B cell (primary cell): ENCODE data around the gene COL28A1. TPM values are rescaled to one million over a fixed set of nuclear protein-coding genes. Genes with fewer than 3 reads are reported as not detected.

Source experiments
- ATAC-seq: fragments of 200-7000 bp; cut with Tn5 transposase; one replicate; pipeline ENCODE4 v1.10.0; 2021; ENCODE audit warnings: low read depth, mild to moderate bottlenecking, moderate number of reproducible peaks, moderate library complexity
- CTCF ChIA-PET: fragments of 350-600 bp; sonication (Branson Sonifier 250); formaldehyde crosslinking; loops from one replicate; lab custom pipeline; 2021; ENCODE audit warnings: antibody characterized with exemption, inconsistent platforms; lab: Charles Lee
- POLR2A ChIA-PET: fragments of 350-600 bp; sonication (Branson Sonifier 250); formaldehyde crosslinking; loops from one replicate; lab custom pipeline; 2021; ENCODE audit warnings: antibody characterized with exemption; lab: Charles Lee
- DNase-seq: peaks from one replicate; pipeline ENCODE4 v3.0.0; 2013
- H2AFZ ChIP-seq: 2 replicates; pipeline ENCODE4 v1.6.1; 2012; ENCODE audit warnings: mild to moderate bottlenecking, low read depth, low read length; ENCODE audit not compliant: insufficient read depth, poor library complexity, severe bottlenecking
- H3K27ac ChIP-seq, 2 donors: 1 replicate in 1 of 2; 2 replicates in 1 of 2; pipeline ENCODE4 v1.5.1; 2012 to 2013; ENCODE audit warnings: low read length in 2 of 2, mild to moderate bottlenecking in 2 of 2, moderate library complexity in 1 of 2
- H3K27me3 ChIP-seq, 4 experiments: fragments of 200-600 bp in 1 of 4; sonication (generic) in 1 of 4; replicated peaks in 1 of 4; 1 replicate in 2 of 4; 2 replicates in 2 of 4; pipeline versions ENCODE4 v1.6.1 to v1.7.0; 2013 to 2016; ENCODE audit warnings: low read length in 3 of 4, mild to moderate bottlenecking in 2 of 4, mixed read lengths in 1 of 4, moderate library complexity in 1 of 4; ENCODE audit not compliant: insufficient read depth in 4 of 4, control insufficient read depth in 3 of 4; ENCODE audit errors: control extremely low read depth in 1 of 4
- H3K36me3 ChIP-seq, 2 experiments: replicated peaks in 1 of 2; 1 replicate in 1 of 2; 2 replicates in 1 of 2; pipeline versions ENCODE4 v1.6.1 to v1.7.1; 2013; ENCODE audit warnings: low read length in 1 of 2; ENCODE audit not compliant: insufficient read depth in 2 of 2, control insufficient read depth in 1 of 2; ENCODE audit errors: control extremely low read depth in 1 of 2, extremely low read depth in 1 of 2
- H3K4me1 ChIP-seq, 2 donors: fragments of 200-600 bp in 1 of 2; sonication (generic) in 1 of 2; 1 replicate in 1 of 2; 2 replicates in 1 of 2; pipeline versions ENCODE4 v1.5.1 to v1.6.1; 2013 to 2017; ENCODE audit warnings: low read length in 2 of 2; ENCODE audit not compliant: control insufficient read depth in 2 of 2, insufficient read depth in 2 of 2
- H3K4me2 ChIP-seq: replicated peaks from 2 replicates; pipeline ENCODE3; 2012; ENCODE audit warnings: mild to moderate bottlenecking, low read depth, low read length; ENCODE audit not compliant: poor library complexity, severe bottlenecking
- H3K4me3 ChIP-seq, 5 experiments: fragments of 200-600 bp in 1 of 5; sonication (generic) in 1 of 5; 1 replicate in 3 of 5; 2 replicates in 2 of 5; pipeline versions ENCODE4 v1.5.1 to v1.7.0; 2011 to 2016; ENCODE audit warnings: low read length in 4 of 5, mild to moderate bottlenecking in 4 of 5, low read depth in 2 of 5, control low read depth in 1 of 5, moderate library complexity in 1 of 5; ENCODE audit not compliant: insufficient read depth in 1 of 5; ENCODE audit errors: control extremely low read depth in 1 of 5, extremely low read depth in 1 of 5
- H3K79me2 ChIP-seq: fragments of 200-600 bp; sonication (generic); one replicate; pipeline ENCODE4 v1.6.0; 2016; ENCODE audit warnings: low read length; ENCODE audit not compliant: control insufficient read depth, insufficient read depth
- H3K9ac ChIP-seq: fragments of 200-600 bp; sonication (generic); 2 replicates; pipeline ENCODE4 v1.6.1; 2017; ENCODE audit warnings: mild to moderate bottlenecking, low read length, moderate library complexity
- H3K9me3 ChIP-seq, 3 donors: one replicate each; pipeline versions ENCODE4 v1.6.1 to v1.7.1; 2013; ENCODE audit warnings: low read length in 2 of 3; ENCODE audit not compliant: control insufficient read depth in 2 of 3, insufficient read depth in 1 of 3; ENCODE audit errors: control extremely low read depth in 1 of 3
- H4K20me1 ChIP-seq: 2 replicates; pipeline ENCODE4 v1.6.0; 2012; ENCODE audit warnings: mild to moderate bottlenecking, low read length; ENCODE audit not compliant: insufficient read depth, control insufficient read depth, poor library complexity, severe bottlenecking
- H3K27ac Mint-ChIP-seq: one replicate; pipeline ENCODE4 v1.8.0; 2021; ENCODE audit warnings: mixed read lengths
- H3K27me3 Mint-ChIP-seq: one replicate; pipeline ENCODE4 v1.8.0; 2021; ENCODE audit warnings: mixed read lengths
- H3K4me1 Mint-ChIP-seq: one replicate; pipeline ENCODE4 v1.8.0; 2021; ENCODE audit warnings: mixed read lengths
- H3K4me3 Mint-ChIP-seq: one replicate; pipeline ENCODE4 v1.8.0; 2021; ENCODE audit warnings: mixed read lengths
- H3K9me3 Mint-ChIP-seq: one replicate; pipeline ENCODE4 v1.8.0; 2022; ENCODE audit warnings: mixed read lengths; ENCODE audit not compliant: insufficient read depth
- CTCF ChIP-seq: fragments of 200-600 bp; IDR thresholded peaks from one replicate; pipeline ENCODE4 v1.8.0; 2022; ENCODE audit warnings: antibody characterized with exemption, mild to moderate bottlenecking
- EZH2 ChIP-seq: IDR thresholded peaks from 2 replicates; pipeline ENCODE4 v1.6.1; 2012; ENCODE audit warnings: borderline replicate concordance, low read depth, mild to moderate bottlenecking, moderate library complexity, low read length; ENCODE audit not compliant: insufficient read depth, poor library complexity, severe bottlenecking
- WGBS: methylation state at CpG from one replicate; pipeline ENCODE4 v1.1.5; 2013; ENCODE audit warnings: missing lambda C conversion rate; ENCODE audit not compliant: insufficient coverage; 5-methylcytosine and 5-hydroxymethylcytosine counted together
- intact Hi-C: fragments of 100-400 bp; cut with micrococcal nuclease; formaldehyde crosslinking; loops from one replicate; pipeline ENCODE4 v1.10.0; 2022
- polyA plus RNA-seq: library from polyadenylated mRNA; depleted of rRNA; stranded (reverse); fragments of >200 nt; gene quantifications from 2 replicates; pipeline ENCODE4 v1.2.3, GENCODE V29; 2012
- total RNA-seq, 2 donors: library from RNA; stranded (reverse); fragments of 120-200 nt in 1 of 2; gene quantifications; 1 replicate in 1 of 2; 2 replicates in 1 of 2; pipeline versions ENCODE4 v1.2.3 to v1.2.4, GENCODE V29; 2013 to 2022

The COL28A1 gene
- total and polyA plus RNA-seq, 2 donors (not counting 1 experiment from before 2014, with no cell fraction given), result 0.18 to 0.67 TPM

- CTCF ChIA-PET, result interaction anchor here (0.7 to 3.2 kb wide), 5 partner anchors 27 to 320 kb away, joined by 3 to 9 read pairs (median 4); partner anchors contain the start of gene C1GALT1
- Mint-ChIP-seq H3K9me3 (no peaks in the 10 kb centered on the region), H3K27ac (no peak overlapping the region), H3K4me3 (no peak overlapping the region), H3K27me3 (no peaks in the 10 kb centered on the region), H3K4me1 (peaks cover 12% of the 10 kb centered on the region)
- no peak for TF ChIP-seq CTCF
- TF ChIP-seq EZH2, result no peak
- intact Hi-C loops, result loop anchor here (5.0 kb wide), 1 partner anchor 240 kb away; the partner anchor contains the start of gene C1GALT1
- H2AFZ ChIP-seq, result no peak overlapping the region
- peaks cover 2 to 6% of the 10 kb centered on the region in 2 donors for H3K4me1 ChIP-seq
- ATAC-seq (no peak), DNase-seq (no peak)
- H3K27me3 ChIP-seq, result no peaks in the 10 kb centered on the region
- no peak overlapping the region for H3K9ac ChIP-seq
- no peak overlapping the region for H3K4me2 ChIP-seq
- no peaks in the 10 kb centered on the region for H3K79me2 ChIP-seq
- no peak overlapping the region for H3K27ac ChIP-seq
- POLR2A ChIA-PET, result no interaction called here
- no peaks in the 10 kb centered on the region for H3K36me3 ChIP-seq
- H4K20me1 ChIP-seq, result no peaks in the 10 kb centered on the region
- 86% methylated on average over 3 of the region's 6 CpGs for WGBS
- H3K9me3 ChIP-seq, result no peaks in the 10 kb centered on the region
- no peak overlapping the region for H3K4me3 ChIP-seq
Measured at GRCh38 chr7:7422641-7423040, 113.0 kb downstream of the COL28A1 start.

GRCh38 chr7:7421826-7422225 is 113.8 kb downstream of the COL28A1 start:
- Histone ChIP-seq H2AFZ (no peak overlapping the region), H3K4me1 (peaks cover 4 to 8% of the 10 kb centered on the region in 2 donors), H3K4me2 (no peak overlapping the region), H3K9me3 (no peaks in the 10 kb centered on the region), H3K27ac (no peak overlapping the region), H3K36me3 (no peaks in the 10 kb centered on the region), H3K27me3 (no peaks in the 10 kb centered on the region), H3K9ac (no peak overlapping the region), H4K20me1 (no peaks in the 10 kb centered on the region), H3K79me2 (no peaks in the 10 kb centered on the region), H3K4me3 (no peak overlapping the region)
- ChIA-PET CTCF (interaction anchor here (2.0 kb wide), 1 partner anchor 319 kb away, joined by 8 read pairs; no protein-coding TSS in a partner anchor), POLR2A (no interaction called here)
- Mint-ChIP-seq H3K27me3 (no peaks in the 10 kb centered on the region), H3K4me1 (peaks cover 16% of the 10 kb centered on the region), H3K9me3 (no peaks in the 10 kb centered on the region), H3K27ac (no peak overlapping the region), H3K4me3 (no peak overlapping the region)
- ATAC-seq (no peak), DNase-seq (no peak)
- intact Hi-C loops, result loop anchor here (5.0 kb wide), 1 partner anchor 240 kb away; the partner anchor contains the start of gene C1GALT1
- TF ChIP-seq CTCF, result no peak
- WGBS, result 50% methylated on average over 2 of the region's 2 CpGs
